HEK293T (cell line): ENCODE data around the gene PYGM.

Experiments used
- CTCF ChIA-PET: fragments of 350-600 bp; formaldehyde crosslinking; extraction: SDS; loops from one replicate; lab custom pipeline; 2021; ENCODE audit warnings: antibody characterized with exemption, inconsistent platforms; lab: Yijun Ruan, JAX
- POLR2A ChIA-PET: fragments of 350-600 bp; formaldehyde crosslinking; extraction: SDS; loops from one replicate; lab custom pipeline; 2020; ENCODE audit warnings: antibody characterized with exemption, inconsistent platforms; lab: Yijun Ruan, JAX
- DNase-seq: peaks from one replicate; pipeline ENCODE4 v3.0.0; 2012; ENCODE audit warnings: mixed read lengths; ENCODE audit errors: extremely low spot score
- ARNT ChIP-seq: fragments of 450-650 bp; IDR thresholded peaks from 2 replicates; pipeline ENCODE4 v1.6.1; 2017; ENCODE audit warnings: mild to moderate bottlenecking
- BHLHE40 ChIP-seq: fragments of 450-650 bp; IDR thresholded peaks from 2 replicates; pipeline ENCODE4 v1.6.1; 2016; ENCODE audit warnings: mild to moderate bottlenecking, moderate library complexity, borderline replicate concordance
- CTBP1 ChIP-seq: fragments of 450-650 bp; IDR thresholded peaks from 2 replicates; pipeline ENCODE4 v1.6.1; 2016; ENCODE audit warnings: borderline replicate concordance
- ELF4 ChIP-seq: fragments of 450-650 bp; IDR thresholded peaks from 2 replicates; pipeline ENCODE4 v1.6.1; 2017; ENCODE audit warnings: antibody characterized with exemption
- FOXA1 ChIP-seq: fragments of 450-650 bp; IDR thresholded peaks from 2 replicates; pipeline ENCODE4 v1.6.1; 2016; ENCODE audit warnings: mild to moderate bottlenecking
- FOXK2 ChIP-seq: fragments of 450-650 bp; IDR thresholded peaks from 2 replicates; pipeline ENCODE4 v1.6.1; 2016; ENCODE audit warnings: mild to moderate bottlenecking
- FOXM1 ChIP-seq: fragments of 450-650 bp; IDR thresholded peaks from 2 replicates; pipeline ENCODE4 v1.6.1; 2017; ENCODE audit warnings: mild to moderate bottlenecking, borderline replicate concordance
- HDGF ChIP-seq: fragments of 450-650 bp; IDR thresholded peaks from 2 replicates; pipeline ENCODE4 v1.6.1; 2017; ENCODE audit warnings: antibody characterized with exemption, borderline replicate concordance
- L3MBTL2 ChIP-seq: fragments of 450-650 bp; conservative IDR thresholded peaks from 2 replicates; pipeline ENCODE4 v1.6.1; 2016; ENCODE audit warnings: mild to moderate bottlenecking
- LEF1 ChIP-seq: fragments of 450-650 bp; IDR thresholded peaks from 2 replicates; pipeline ENCODE4 v1.6.1; 2017; ENCODE audit warnings: mild to moderate bottlenecking, borderline replicate concordance
- NFRKB ChIP-seq: fragments of 450-650 bp; IDR thresholded peaks from 2 replicates; pipeline ENCODE4 v1.6.1; 2016; ENCODE audit warnings: mild to moderate bottlenecking, moderate library complexity
- PKNOX1 ChIP-seq: fragments of 450-650 bp; IDR thresholded peaks from 2 replicates; pipeline ENCODE4 v1.6.1; 2016
- SP1 ChIP-seq: fragments of 450-650 bp; IDR thresholded peaks from 2 replicates; pipeline ENCODE4 v1.6.1; 2017
- SUZ12 ChIP-seq: fragments of 450-650 bp; IDR thresholded peaks from 2 replicates; pipeline ENCODE4 v1.6.1; 2016; ENCODE audit warnings: mild to moderate bottlenecking
- TARDBP ChIP-seq: fragments of 450-650 bp; IDR thresholded peaks from 2 replicates; pipeline ENCODE4 v1.6.1; 2016
- ZNF384 ChIP-seq: fragments of 450-650 bp; IDR thresholded peaks from 2 replicates; pipeline ENCODE4 v1.6.1; 2016

Gene PYGM

GRCh38 chr11:64715110-64715509 lies 44.7 kb downstream of the PYGM start:
- no peak for DNase-seq
- ChIA-PET CTCF (interaction anchor here (1.0 kb wide), 1 partner anchor 11 kb away, joined by 3 read pairs; no protein-coding TSS in a partner anchor), POLR2A (no interaction called here)
- no peak for TF ChIP-seq LEF1
- no peak for TF ChIP-seq ZNF384
- no peak for TF ChIP-seq HDGF
- TF ChIP-seq FOXM1: no peak
- no peak for TF ChIP-seq SP1
- no peak for TF ChIP-seq PKNOX1
- no peak for TF ChIP-seq FOXA1
- TF ChIP-seq BHLHE40: no peak
- no peak for TF ChIP-seq FOXK2
- no peak for TF ChIP-seq SUZ12
- TF ChIP-seq NFRKB: no peak
- TF ChIP-seq ARNT: no peak
- no peak for TF ChIP-seq L3MBTL2
- no peak for TF ChIP-seq CTBP1

GRCh38 chr11:64714666-64715065 lies 45.1 kb downstream of the PYGM start:
- no peak for DNase-seq
- TF ChIP-seq NFRKB: no peak
- TF ChIP-seq HDGF: no peak
- TF ChIP-seq FOXM1: no peak
- TF ChIP-seq TARDBP: no peak
- TF ChIP-seq SUZ12: no peak
- TF ChIP-seq FOXK2: no peak
- TF ChIP-seq BHLHE40: no peak
- no peak for TF ChIP-seq ZNF384
- no peak for TF ChIP-seq L3MBTL2
- no peak for TF ChIP-seq SP1
- no peak for TF ChIP-seq FOXA1
- no peak for TF ChIP-seq CTBP1
- TF ChIP-seq PKNOX1: no peak
- TF ChIP-seq ELF4: no peak
- CTCF ChIA-PET: interaction anchor here (0.5 kb wide), 1 partner anchor 1671 kb away, joined by 4 read pairs; no protein-coding TSS in a partner anchor
- POLR2A ChIA-PET: no interaction called here

- ChIA-PET CTCF (interaction anchor here (0.5 kb wide), 1 partner anchor 1672 kb away, joined by 4 read pairs; no protein-coding TSS in a partner anchor), POLR2A (no interaction called here)
- no peak for TF ChIP-seq HDGF
- no peak for TF ChIP-seq BHLHE40
- TF ChIP-seq SUZ12: no peak
- no peak for TF ChIP-seq FOXM1
- TF ChIP-seq ARNT: no peak
- no peak for TF ChIP-seq PKNOX1
- DNase-seq: no peak
Measured at GRCh38 chr11:64713781-64714363, 45.9 kb downstream of the PYGM start.

GRCh38 chr11:64713016-64713707 lies 46.6 kb downstream of the PYGM start:
- POLR2A ChIA-PET: no interaction called here

GRCh38 chr11:64712430-64713015 lies 47.3 kb downstream of the PYGM start:
- DNase-seq: no peak
- CTCF ChIA-PET: interaction anchor here (1.0 kb wide), 1 partner anchor 24 kb away, joined by 4 read pairs; no protein-coding TSS in a partner anchor
- TF ChIP-seq ARNT (no peak), FOXK2 (no peak), SUZ12 (no peak), ZNF384 (no peak), ELF4 (no peak), BHLHE40 (no peak), LEF1 (no peak), FOXA1 (no peak), FOXM1 (no peak), L3MBTL2 (no peak), SP1 (no peak), HDGF (no peak), PKNOX1 (no peak), CTBP1 (no peak), NFRKB (no peak), TARDBP (no peak)
- POLR2A ChIA-PET: no interaction called here

More at GRCh38 chr11:64713016-64713707, 46.6 kb downstream of the PYGM start:
- peak; percentile 46 for DNase-seq
- CTCF ChIA-PET: interaction anchor here (1.0 kb wide), 1 partner anchor 24 kb away, joined by 4 read pairs; no protein-coding TSS in a partner anchor
- no peak for TF ChIP-seq PKNOX1
- no peak for TF ChIP-seq HDGF
- no peak for TF ChIP-seq TARDBP
- no peak for TF ChIP-seq ZNF384
